OCI-LY7 (cell line): ENCODE measurements around the gene LCN2. TPM values are rescaled to one million over a fixed set of nuclear protein-coding genes. Genes with fewer than 3 reads are reported as not detected.
A peak's percentile ranks its signal among the peaks of the same experiment; 100 is the strongest.

ENCODE experiments used
- BruUV-seq: library from RNA; stranded (reverse); fragments of 400-500 nt; replicated peaks from 2 replicates; lab custom pipeline; 2021; lab: Mats Ljungman, UMichigan
- CTCF ChIA-PET: fragments of 300-600 bp; sonication (Branson Sonifier 250); formaldehyde crosslinking; loops from one replicate; lab custom pipeline; 2022; ENCODE audit warnings: antibody characterized with exemption; ENCODE audit not compliant: unreplicated experiment; lab: Charles Lee
- POLR2A ChIA-PET: fragments of 300-600 bp; sonication (Branson Sonifier 250); formaldehyde crosslinking; loops from one replicate; lab custom pipeline; 2022; ENCODE audit warnings: antibody characterized with exemption; lab: Charles Lee
- DNase-seq: peaks from one replicate; pipeline ENCODE4 v3.0.0-alpha.2; 2015; ENCODE audit warnings: low spot score
- H2AFZ ChIP-seq: fragments of 200-600 bp; sonication (generic), shearing (Covaris generic); 2 replicates; pipeline ENCODE4 v1.6.1; 2014; ENCODE audit warnings: mild to moderate bottlenecking, antibody characterized with exemption, low read length, moderate library complexity
- H3K27ac ChIP-seq: fragments of 200-600 bp; sonication (generic); 2 replicates; pipeline ENCODE4 v1.5.1; 2014; ENCODE audit warnings: mixed run types, low read depth, mild to moderate bottlenecking, moderate library complexity, low read length, inconsistent platforms; ENCODE audit not compliant: poor library complexity, severe bottlenecking
- H3K36me3 ChIP-seq: fragments of 200-600 bp; sonication (generic); 2 replicates; pipeline ENCODE4 v1.6.1; 2014; ENCODE audit warnings: mild to moderate bottlenecking, antibody characterized with exemption, low read length, moderate library complexity, mixed read lengths; ENCODE audit not compliant: insufficient read depth
- H3K4me1 ChIP-seq: fragments of 200-600 bp; sonication (generic); 2 replicates; pipeline ENCODE4 v1.5.1; 2014; ENCODE audit warnings: mild to moderate bottlenecking, low read length; ENCODE audit not compliant: insufficient read depth, poor library complexity, severe bottlenecking
- H3K4me2 ChIP-seq: fragments of 200-600 bp; sonication (generic); 2 replicates; pipeline ENCODE4 v1.6.1; 2014; ENCODE audit warnings: mild to moderate bottlenecking, low read length
- H3K4me3 ChIP-seq: fragments of 200-600 bp; sonication (generic); 2 replicates; pipeline ENCODE4 v1.5.1; 2014; ENCODE audit warnings: mild to moderate bottlenecking, low read depth, low read length; ENCODE audit not compliant: poor library complexity, severe bottlenecking
- H3K79me2 ChIP-seq: fragments of 200-600 bp; sonication (generic); 2 replicates; pipeline ENCODE4 v1.6.1; 2016; ENCODE audit warnings: low read depth, mild to moderate bottlenecking, low read length, moderate library complexity, mixed read lengths; ENCODE audit not compliant: insufficient read depth
- H3K9me2 ChIP-seq: fragments of 200-600 bp; sonication (generic); 2 replicates; pipeline ENCODE4 v1.6.1; 2016; ENCODE audit warnings: mild to moderate bottlenecking, low read length, mixed read lengths; ENCODE audit not compliant: insufficient read depth
- H3K9me3 ChIP-seq: fragments of 200-600 bp; sonication (generic); 2 replicates; pipeline ENCODE4 v1.6.1; 2014; ENCODE audit warnings: mild to moderate bottlenecking, mixed run types, low read length, mixed read lengths
- H4K20me1 ChIP-seq: fragments of 200-600 bp; sonication (generic); 2 replicates; pipeline ENCODE4 v1.6.1; 2014; ENCODE audit warnings: mild to moderate bottlenecking, antibody characterized with exemption, low read length, moderate library complexity, mixed read lengths; ENCODE audit not compliant: insufficient read depth
- CTCF ChIP-seq: fragments of 200-600 bp; sonication (generic); conservative IDR thresholded peaks from 2 replicates; pipeline ENCODE4 v1.5.1; 2014; ENCODE audit warnings: mild to moderate bottlenecking, antibody characterized with exemption, low read length, moderate library complexity, mixed read lengths
- EZH2phosphoT487 ChIP-seq: fragments of 200-600 bp; sonication (generic); IDR thresholded peaks from 2 replicates; pipeline ENCODE4 v1.6.1; 2018; ENCODE audit warnings: low read depth, borderline replicate concordance, mild to moderate bottlenecking, mixed run types, antibody characterized with exemption, low read length, moderate library complexity, mixed read lengths
- intact Hi-C: fragments of 100-400 bp; cut with micrococcal nuclease; formaldehyde crosslinking; loops from one replicate; pipeline ENCODE4 v1.10.0; 2022; ENCODE audit not compliant: unreplicated experiment
- total RNA-seq, 2 experiments: library from RNA; depleted of rRNA in 1 of 2; stranded (reverse); fragments of >200 nt in 1 of 2; shearing (Covaris generic) in 1 of 2; gene quantifications; 2 replicates each; pipeline ENCODE4 v1.2.3, GENCODE V29; 2014 to 2022

LCN2 gene
- total RNA-seq, 2 experiments from 2014 or later: not detected

GRCh38 chr9:128124873-128125579 lies 24.2 kb upstream of the LCN2 start:
- Histone ChIP-seq H4K20me1 (0 out of 2 replicates have a peak, but pooled peaks cover 12% of the 10 kb centered on the region), H3K4me1 (peaks cover 26% of the 10 kb centered on the region), H3K4me2 (peak overlapping the region; percentile 95), H2AFZ (no peak overlapping the region), H3K9me3 (no peaks in the 10 kb centered on the region), H3K9me2 (no peaks in the 10 kb centered on the region), H3K27ac (peak overlapping the region; percentile 40), H3K36me3 (peaks cover 54% of the 10 kb centered on the region), H3K4me3 (peak overlapping the region; percentile 84), H3K79me2 (peaks cover 24% of the 10 kb centered on the region)
- intact Hi-C loops: loop anchor here (5.0 kb wide), 1 partner anchor 67 kb away; the partner anchor contains the start of gene CIZ1
- ChIA-PET POLR2A (interaction anchor here (0.6 kb wide), 2 partner anchors 33 to 354 kb away, joined by 3 to 5 read pairs; no protein-coding TSS in a partner anchor), CTCF (interaction anchor here (0.6 kb wide), 1 partner anchor 240 kb away, joined by 3 read pairs; no protein-coding TSS in a partner anchor)
- TF ChIP-seq EZH2phosphoT487 (no peak), CTCF (peak; percentile 88)
- peak; percentile 64 for DNase-seq
- BruUV-seq: no TSS peak

GRCh38 chr9:128125580-128126354 lies 23.5 kb upstream of the LCN2 start:
- peak overlapping the region; percentile 95 for H3K4me2 ChIP-seq
- peak; percentile 24 for DNase-seq
- H3K4me1 ChIP-seq: peaks cover 26% of the 10 kb centered on the region
- no TSS peak for BruUV-seq
- peaks cover 24% of the 10 kb centered on the region for H3K79me2 ChIP-seq
- CTCF ChIA-PET: interaction anchor here (0.5 kb wide), 1 partner anchor 16 kb away, joined by 3 read pairs; no protein-coding TSS in a partner anchor
- H4K20me1 ChIP-seq: 0 out of 2 replicates have a peak, but pooled peaks cover 12% of the 10 kb centered on the region
- H3K9me2 ChIP-seq: no peaks in the 10 kb centered on the region
- H3K4me3 ChIP-seq: peak overlapping the region; percentile 84
- POLR2A ChIA-PET: interaction anchor here (0.6 to 0.7 kb wide), 2 partner anchors 379 to 548 kb away, joined by 3 to 6 read pairs; no protein-coding TSS in a partner anchor
- peaks cover 47% of the 10 kb centered on the region for H3K36me3 ChIP-seq
- TF ChIP-seq EZH2phosphoT487 (no peak), CTCF (no peak)
- H3K9me3 ChIP-seq: no peaks in the 10 kb centered on the region
- peak overlapping the region; percentile 40 for H3K27ac ChIP-seq
- intact Hi-C loops: loop anchor here (5.0 kb wide), 1 partner anchor 67 kb away; the partner anchor contains the start of gene CIZ1
- no peak overlapping the region for H2AFZ ChIP-seq
